SK-N-SH (cell line): ENCODE results near the gene MARK4. TPM values are rescaled to one million over a fixed set of nuclear protein-coding genes. Genes with fewer than 3 reads are reported as not detected.

Experiments
- CTCF ChIA-PET: fragments of 300-600, 350-600 bp; formaldehyde crosslinking; extraction: SDS; loops from one replicate; lab custom pipeline; 2021; lab: Yijun Ruan, JAX
- POLR2A ChIA-PET: fragments of 350-600 bp; sonication (Branson Sonifier 250); formaldehyde crosslinking; extraction: SDS; loops from one replicate; lab custom pipeline; 2020; ENCODE audit warnings: antibody characterized with exemption, inconsistent platforms; lab: Yijun Ruan, JAX
- DNase-seq: peaks from one replicate; pipeline ENCODE4 v3.0.0; 2012
- H2AFZ ChIP-seq: fragments of 200-600 bp; sonication (generic); 2 replicates; pipeline ENCODE4 v1.8.1; 2016; ENCODE audit warnings: antibody characterized with exemption, mild to moderate bottlenecking, low read depth
- H3F3A ChIP-seq: fragments of 200-600 bp; sonication (generic); replicated peaks from 2 replicates; pipeline ENCODE3; 2016; ENCODE audit warnings: antibody characterized with exemption, mild to moderate bottlenecking; ENCODE audit not compliant: insufficient read depth
- H3K27ac ChIP-seq, 2 experiments: fragments of 200-500 bp in 1 of 2; fragments of 200-600 bp in 1 of 2; sonication (Bioruptor generic) in 1 of 2; sonication (generic), shearing (Covaris generic) in 1 of 2; 2 replicates each; pipeline versions ENCODE4 v1.5.1 to v1.6.1; 2014 to 2016; ENCODE audit warnings: low read depth in 2 of 2, inconsistent platforms in 1 of 2, low read length in 1 of 2, mild to moderate bottlenecking in 1 of 2, mixed read lengths in 1 of 2
- H3K27me3 ChIP-seq: fragments of 200-600 bp; sonication (generic), shearing (Covaris generic); 2 replicates; pipeline ENCODE4 v1.6.1; 2016; ENCODE audit warnings: mixed run types; ENCODE audit not compliant: insufficient read depth
- H3K36me3 ChIP-seq, 2 experiments: fragments of 200-500 bp in 1 of 2; fragments of 200-600 bp in 1 of 2; sonication (Bioruptor generic) in 1 of 2; sonication (generic) in 1 of 2; replicated peaks in 1 of 2; 2 replicates each; pipeline versions ENCODE3 to v1.5.1; 2014 to 2016; ENCODE audit warnings: low read length in 1 of 2, mild to moderate bottlenecking in 1 of 2; ENCODE audit not compliant: insufficient read depth in 2 of 2, control insufficient read depth in 1 of 2
- H3K4me1 ChIP-seq, 2 experiments: fragments of 200-500 bp in 1 of 2; fragments of 200-600 bp in 1 of 2; sonication (Bioruptor generic) in 1 of 2; sonication (generic), shearing (Covaris generic) in 1 of 2; 2 replicates each; pipeline versions ENCODE4 v1.5.1 to v1.6.1; 2014 to 2016; ENCODE audit warnings: low read depth in 1 of 2, low read length in 1 of 2, mixed run types in 1 of 2; ENCODE audit not compliant: insufficient read depth in 2 of 2, control insufficient read depth in 1 of 2
- H3K4me2 ChIP-seq: fragments of 200-600 bp; sonication (generic), shearing (Covaris generic); 2 replicates; pipeline ENCODE4 v1.6.1; 2017; ENCODE audit warnings: mixed run types
- H3K4me3 ChIP-seq, 2 experiments: fragments of 200-500 bp in 1 of 2; fragments of 200-600 bp in 1 of 2; sonication (Bioruptor generic) in 1 of 2; sonication (generic), shearing (Covaris generic) in 1 of 2; 2 replicates each; pipeline versions ENCODE4 v1.5.1 to v1.8.1; 2014 to 2016; ENCODE audit warnings: low read depth in 2 of 2, inconsistent platforms in 1 of 2, low read length in 1 of 2, mild to moderate bottlenecking in 1 of 2, mixed read lengths in 1 of 2, moderate library complexity in 1 of 2
- H3K79me2 ChIP-seq: fragments of 200-600 bp; sonication (generic); 2 replicates; pipeline ENCODE4 v1.8.1; 2017; ENCODE audit warnings: mild to moderate bottlenecking; ENCODE audit not compliant: insufficient read depth
- H3K9ac ChIP-seq: fragments of 200-600 bp; sonication (generic); 2 replicates; pipeline ENCODE4 v1.6.1; 2017; ENCODE audit warnings: mixed run types
- H3K9me2 ChIP-seq: fragments of 200-600 bp; sonication (generic); 2 replicates; pipeline ENCODE4 v1.6.1; 2017; ENCODE audit warnings: mixed run types
- H3K9me3 ChIP-seq: fragments of 200-600 bp; sonication (generic); 2 replicates; pipeline ENCODE4 v1.6.1; 2017; ENCODE audit warnings: mixed run types, mild to moderate bottlenecking, moderate library complexity
- H4K20me1 ChIP-seq: fragments of 200-600 bp; sonication (generic); 2 replicates; pipeline ENCODE4 v1.6.1; 2017; ENCODE audit warnings: mild to moderate bottlenecking, mixed run types; ENCODE audit not compliant: insufficient read depth
- CHD2 ChIP-seq: fragments of 150-350 bp; IDR thresholded peaks from 2 replicates; pipeline ENCODE4 v1.6.1; 2018; ENCODE audit warnings: low read length; ENCODE audit not compliant: partially characterized antibody
- EP300 ChIP-seq, 2 experiments: IDR thresholded peaks; 2 replicates each; pipeline versions ENCODE4 v1.4.0 to v1.6.1; 2012; ENCODE audit warnings: borderline replicate concordance in 1 of 2, low read depth in 1 of 2, low read length in 1 of 2
- EZH2phosphoT487 ChIP-seq: fragments of 200-600 bp; sonication (generic); IDR thresholded peaks from 2 replicates; pipeline ENCODE4 v1.6.1; 2017; ENCODE audit warnings: low read depth, mixed run types, mild to moderate bottlenecking, antibody characterized with exemption, moderate library complexity, borderline replicate concordance
- GATA2 ChIP-seq: sonication (generic); formaldehyde crosslinking; IDR thresholded peaks from 2 replicates; pipeline ENCODE4 v1.5.0; 2020; ENCODE audit warnings: mild to moderate bottlenecking, missing genetic modification reagents
- JUND ChIP-seq: IDR thresholded peaks from 2 replicates; pipeline ENCODE4 v1.4.0; 2012
- MXI1 ChIP-seq: IDR thresholded peaks from 2 replicates; pipeline ENCODE4 v1.6.1; 2012; ENCODE audit warnings: mild to moderate bottlenecking, low read depth, low read length, improper control_type of control experiment
- NFIC ChIP-seq: IDR thresholded peaks from 2 replicates; pipeline ENCODE4 v1.4.0; 2012; ENCODE audit warnings: borderline replicate concordance
- RCOR1 ChIP-seq: fragments of 150-350 bp; IDR thresholded peaks from 2 replicates; pipeline ENCODE4 v1.6.1; 2017; ENCODE audit warnings: antibody characterized with exemption, low read length
- RFX5 ChIP-seq: IDR thresholded peaks from 2 replicates; pipeline ENCODE4 v1.6.1; 2012; ENCODE audit warnings: mild to moderate bottlenecking, improper control_type of control experiment, low read length
- RXRA ChIP-seq: IDR thresholded peaks from 2 replicates; pipeline ENCODE4 v1.4.0; 2012; ENCODE audit warnings: low read depth, mild to moderate bottlenecking, borderline replicate concordance
- SMC3 ChIP-seq: IDR thresholded peaks from 2 replicates; pipeline ENCODE4 v1.6.1; 2012; ENCODE audit warnings: low read depth, low read length, improper control_type of control experiment
- TCF12 ChIP-seq: IDR thresholded peaks from 2 replicates; pipeline ENCODE4 v1.4.0; 2012
- TEAD4 ChIP-seq: IDR thresholded peaks from 2 replicates; pipeline ENCODE4 v1.4.0; 2012; ENCODE audit warnings: mild to moderate bottlenecking, borderline replicate concordance; ENCODE audit not compliant: insufficient read depth
- YY1 ChIP-seq: IDR thresholded peaks from 2 replicates; pipeline ENCODE4 v1.4.0; 2012; ENCODE audit warnings: low read depth, mild to moderate bottlenecking
- WGBS: methylation state at CpG from one replicate; pipeline ENCODE4 v1.1.6; 2017; ENCODE audit warnings: low lambda C conversion rate; 5-methylcytosine and 5-hydroxymethylcytosine counted together
- polyA plus RNA-seq, 3 experiments: library from polyadenylated mRNA; depleted of rRNA; stranded (reverse); fragments of >200 nt; gene quantifications; 2 replicates each; pipeline ENCODE4 v1.2.3, GENCODE V29; 2012
- TF ChIP-seq, protein P1 (sequence below): IDR thresholded peaks from 2 replicates; pipeline ENCODE4 v1.6.1; 2012; ENCODE audit warnings: mild to moderate bottlenecking, low read depth, low read length, moderate library complexity
- TF ChIP-seq, protein P2 (sequence below): IDR thresholded peaks from 2 replicates; pipeline ENCODE4 v1.4.0; 2012; ENCODE audit warnings: low read depth, borderline replicate concordance
- TF ChIP-seq, protein P3 (sequence below): fragments of 150-350 bp; IDR thresholded peaks from 2 replicates; pipeline ENCODE4 v1.6.1; 2016; ENCODE audit warnings: mild to moderate bottlenecking, low read depth, low read length
- TF ChIP-seq, protein P4 (sequence below): fragments of 150-350 bp; IDR thresholded peaks from 2 replicates; pipeline ENCODE4 v1.6.1; 2017; ENCODE audit warnings: antibody characterized with exemption, low read length, low read depth, borderline replicate concordance
- TF ChIP-seq, protein P5 (sequence below): IDR thresholded peaks from 2 replicates; pipeline ENCODE4; 2012

MARK4 gene
- polyA plus RNA-seq, 1 of the 3 experiments (the other 2 are of a cell fraction): 16.3 TPM

DNA sequence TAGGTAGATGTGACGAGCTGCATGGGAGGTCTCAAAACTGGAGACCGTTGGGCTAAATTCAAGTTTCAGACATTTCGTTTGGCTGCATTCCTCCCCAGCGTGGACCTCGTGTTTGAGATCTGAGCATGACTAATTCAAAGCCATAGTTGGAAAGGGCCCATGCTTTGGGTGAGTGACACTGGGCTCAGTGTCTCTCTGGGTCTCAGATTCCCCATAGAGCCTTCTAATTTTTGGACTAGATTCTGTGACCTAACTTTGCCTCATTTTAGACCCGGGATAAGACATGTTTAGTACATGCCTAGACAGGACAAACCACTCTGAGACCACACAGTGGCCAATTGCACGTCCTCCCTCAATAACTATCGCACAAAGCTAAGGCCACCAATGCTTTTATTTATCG, 55.0 kb downstream of the MARK4 start:
- CTCF ChIA-PET: interaction anchor here (1.4 kb wide), 1 partner anchor 32 kb away, joined by 4 read pairs; no protein-coding TSS in a partner anchor
- Histone ChIP-seq H3K9me3 (no peaks in the 10 kb centered on the region), H3K4me1 (peaks cover 0 to 7% of the 10 kb centered on the region in 2 experiments; a peak in 1 of 4 replicates), H3K4me3 (no peak overlapping the region), H3K27me3 (no peaks in the 10 kb centered on the region), H2AFZ (no peak overlapping the region), H3K27ac (no peak overlapping the region), H3K36me3 (no peaks in the 10 kb centered on the region), H3K79me2 (no peaks in the 10 kb centered on the region), H3F3A (peaks cover 7% of the 10 kb centered on the region), H3K4me2 (no peak overlapping the region), H3K9me2 (no peaks in the 10 kb centered on the region), H3K9ac (no peak overlapping the region), H4K20me1 (no peaks in the 10 kb centered on the region)
- 46% methylated on average over 9 of the region's 9 CpGs for WGBS
- TF ChIP-seq, protein P1, sequence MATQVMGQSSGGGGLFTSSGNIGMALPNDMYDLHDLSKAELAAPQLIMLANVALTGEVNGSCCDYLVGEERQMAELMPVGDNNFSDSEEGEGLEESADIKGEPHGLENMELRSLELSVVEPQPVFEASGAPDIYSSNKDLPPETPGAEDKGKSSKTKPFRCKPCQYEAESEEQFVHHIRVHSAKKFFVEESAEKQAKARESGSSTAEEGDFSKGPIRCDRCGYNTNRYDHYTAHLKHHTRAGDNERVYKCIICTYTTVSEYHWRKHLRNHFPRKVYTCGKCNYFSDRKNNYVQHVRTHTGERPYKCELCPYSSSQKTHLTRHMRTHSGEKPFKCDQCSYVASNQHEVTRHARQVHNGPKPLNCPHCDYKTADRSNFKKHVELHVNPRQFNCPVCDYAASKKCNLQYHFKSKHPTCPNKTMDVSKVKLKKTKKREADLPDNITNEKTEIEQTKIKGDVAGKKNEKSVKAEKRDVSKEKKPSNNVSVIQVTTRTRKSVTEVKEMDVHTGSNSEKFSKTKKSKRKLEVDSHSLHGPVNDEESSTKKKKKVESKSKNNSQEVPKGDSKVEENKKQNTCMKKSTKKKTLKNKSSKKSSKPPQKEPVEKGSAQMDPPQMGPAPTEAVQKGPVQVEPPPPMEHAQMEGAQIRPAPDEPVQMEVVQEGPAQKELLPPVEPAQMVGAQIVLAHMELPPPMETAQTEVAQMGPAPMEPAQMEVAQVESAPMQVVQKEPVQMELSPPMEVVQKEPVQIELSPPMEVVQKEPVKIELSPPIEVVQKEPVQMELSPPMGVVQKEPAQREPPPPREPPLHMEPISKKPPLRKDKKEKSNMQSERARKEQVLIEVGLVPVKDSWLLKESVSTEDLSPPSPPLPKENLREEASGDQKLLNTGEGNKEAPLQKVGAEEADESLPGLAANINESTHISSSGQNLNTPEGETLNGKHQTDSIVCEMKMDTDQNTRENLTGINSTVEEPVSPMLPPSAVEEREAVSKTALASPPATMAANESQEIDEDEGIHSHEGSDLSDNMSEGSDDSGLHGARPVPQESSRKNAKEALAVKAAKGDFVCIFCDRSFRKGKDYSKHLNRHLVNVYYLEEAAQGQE: no peak
- TF ChIP-seq GATA2 (CRISPR knock-in tag) (no peak), TCF12 (no peak), RXRA (no peak), SMC3 (no peak), EZH2phosphoT487 (no peak), RCOR1 (no peak), EP300 (IDR thresholded peaks at IDR 0.05; ENCODE audit: borderline replicate concordance in 1 of 2, low read depth in 1 of 2, low read length in 1 of 2) (no peak), YY1 (no peak), TEAD4 (no peak), NFIC (no peak), MXI1 (no peak)
- no peak for DNase-seq
- POLR2A ChIA-PET: interaction anchor here (1.4 kb wide), 1 partner anchor 20 kb away, joined by 3 read pairs; no protein-coding TSS in a partner anchor

DNA sequence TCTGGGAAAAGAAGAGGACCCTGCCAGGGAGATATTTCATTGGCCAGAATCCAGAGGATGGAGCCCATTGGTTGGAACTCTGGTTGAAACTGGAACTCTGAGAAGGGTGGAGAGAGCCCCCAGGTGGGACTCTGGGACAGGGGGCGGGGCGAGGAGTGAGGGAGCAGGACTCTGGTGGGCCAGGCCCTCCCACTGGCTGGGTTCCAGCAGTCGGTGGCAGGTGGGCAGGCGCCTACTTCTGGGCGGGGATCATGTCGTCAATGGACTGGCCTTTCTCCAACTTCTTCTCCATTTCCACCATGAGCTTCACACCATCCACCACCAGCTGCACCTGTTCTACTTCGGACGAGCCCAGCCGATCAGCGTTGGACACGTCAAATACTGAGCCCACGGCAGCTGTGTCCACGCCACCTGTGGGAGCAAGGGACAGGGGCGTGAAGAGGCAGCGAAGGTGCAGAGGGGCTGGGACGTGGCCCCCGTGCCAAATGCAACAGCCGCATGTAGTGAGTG, 55.5 kb downstream of the MARK4 start:
- Histone ChIP-seq H3K27ac (no peak overlapping the region), H3K27me3 (no peaks in the 10 kb centered on the region), H3K36me3 (no peaks in the 10 kb centered on the region), H3K4me1 (peaks cover 0 to 7% of the 10 kb centered on the region in 2 experiments; a peak in 1 of 4 replicates), H4K20me1 (no peaks in the 10 kb centered on the region), H3K4me2 (no peak overlapping the region), H3F3A (peaks cover 7% of the 10 kb centered on the region), H3K9me3 (no peaks in the 10 kb centered on the region), H3K4me3 (no peak overlapping the region), H2AFZ (no peak overlapping the region), H3K9me2 (no peaks in the 10 kb centered on the region), H3K79me2 (no peaks in the 10 kb centered on the region), H3K9ac (no peak overlapping the region)
- WGBS: 46% methylated on average over 13 of the region's 18 CpGs
- POLR2A ChIA-PET: interaction anchor here (1.4 kb wide), 1 partner anchor 20 kb away, joined by 3 read pairs; no protein-coding TSS in a partner anchor
- DNase-seq: no peak
- CTCF ChIA-PET: interaction anchor here (1.0 to 1.4 kb wide), 2 partner anchors 32 to 33 kb away, joined by 3 to 4 read pairs; no protein-coding TSS in a partner anchor
- TF ChIP-seq RFX5 (no peak), JUND (no peak), CHD2 (no peak), YY1 (no peak), SMC3 (no peak), TEAD4 (no peak)
- TF ChIP-seq, protein P2, sequence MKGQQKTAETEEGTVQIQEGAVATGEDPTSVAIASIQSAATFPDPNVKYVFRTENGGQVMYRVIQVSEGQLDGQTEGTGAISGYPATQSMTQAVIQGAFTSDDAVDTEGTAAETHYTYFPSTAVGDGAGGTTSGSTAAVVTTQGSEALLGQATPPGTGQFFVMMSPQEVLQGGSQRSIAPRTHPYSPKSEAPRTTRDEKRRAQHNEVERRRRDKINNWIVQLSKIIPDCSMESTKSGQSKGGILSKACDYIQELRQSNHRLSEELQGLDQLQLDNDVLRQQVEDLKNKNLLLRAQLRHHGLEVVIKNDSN: no peak
- TF ChIP-seq, protein P3, sequence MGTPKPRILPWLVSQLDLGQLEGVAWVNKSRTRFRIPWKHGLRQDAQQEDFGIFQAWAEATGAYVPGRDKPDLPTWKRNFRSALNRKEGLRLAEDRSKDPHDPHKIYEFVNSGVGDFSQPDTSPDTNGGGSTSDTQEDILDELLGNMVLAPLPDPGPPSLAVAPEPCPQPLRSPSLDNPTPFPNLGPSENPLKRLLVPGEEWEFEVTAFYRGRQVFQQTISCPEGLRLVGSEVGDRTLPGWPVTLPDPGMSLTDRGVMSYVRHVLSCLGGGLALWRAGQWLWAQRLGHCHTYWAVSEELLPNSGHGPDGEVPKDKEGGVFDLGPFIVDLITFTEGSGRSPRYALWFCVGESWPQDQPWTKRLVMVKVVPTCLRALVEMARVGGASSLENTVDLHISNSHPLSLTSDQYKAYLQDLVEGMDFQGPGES: no peak
- TF ChIP-seq, protein P4, sequence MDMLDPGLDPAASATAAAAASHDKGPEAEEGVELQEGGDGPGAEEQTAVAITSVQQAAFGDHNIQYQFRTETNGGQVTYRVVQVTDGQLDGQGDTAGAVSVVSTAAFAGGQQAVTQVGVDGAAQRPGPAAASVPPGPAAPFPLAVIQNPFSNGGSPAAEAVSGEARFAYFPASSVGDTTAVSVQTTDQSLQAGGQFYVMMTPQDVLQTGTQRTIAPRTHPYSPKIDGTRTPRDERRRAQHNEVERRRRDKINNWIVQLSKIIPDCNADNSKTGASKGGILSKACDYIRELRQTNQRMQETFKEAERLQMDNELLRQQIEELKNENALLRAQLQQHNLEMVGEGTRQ: no peak
- TF ChIP-seq, protein P5, sequence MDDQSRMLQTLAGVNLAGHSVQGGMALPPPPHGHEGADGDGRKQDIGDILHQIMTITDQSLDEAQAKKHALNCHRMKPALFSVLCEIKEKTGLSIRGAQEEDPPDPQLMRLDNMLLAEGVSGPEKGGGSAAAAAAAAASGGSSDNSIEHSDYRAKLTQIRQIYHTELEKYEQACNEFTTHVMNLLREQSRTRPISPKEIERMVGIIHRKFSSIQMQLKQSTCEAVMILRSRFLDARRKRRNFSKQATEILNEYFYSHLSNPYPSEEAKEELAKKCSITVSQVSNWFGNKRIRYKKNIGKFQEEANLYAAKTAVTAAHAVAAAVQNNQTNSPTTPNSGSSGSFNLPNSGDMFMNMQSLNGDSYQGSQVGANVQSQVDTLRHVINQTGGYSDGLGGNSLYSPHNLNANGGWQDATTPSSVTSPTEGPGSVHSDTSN: no peak
